GM18498 (cell line): ENCODE results near the gene TMEM129.
"Not testable (repeated sequence)": the region's sequence is repeated elsewhere in the genome, so short reads cannot be mapped to it uniquely, and the experiment has no call there.

Experiments
- ATAC-seq: cut with Tn5 transposase; IDR thresholded peaks from one replicate; pipeline ENCODE4 v1.9.1; 2021; ENCODE audit warnings: mild to moderate bottlenecking, moderate library complexity; ENCODE audit not compliant: unreplicated experiment

TMEM129 gene

GRCh38 chr4:1671011-1671410 lies 50.1 kb downstream of the TMEM129 start:
- not testable (repeated sequence) for ATAC-seq

- no peak for ATAC-seq
Observed at GRCh38 chr4:1670279-1670678, 50.8 kb downstream of the TMEM129 start.

GRCh38 chr4:1669850-1670249 lies 51.3 kb downstream of the TMEM129 start:
- ATAC-seq, result no peak

- no peak for ATAC-seq
Observed at GRCh38 chr4:1669270-1669669, 51.9 kb downstream of the TMEM129 start.

- no peak for ATAC-seq
Observed at GRCh38 chr4:1668488-1668840, 52.7 kb downstream of the TMEM129 start.

GRCh38 chr4:1667273-1667672 lies 53.9 kb downstream of the TMEM129 start:
- ATAC-seq, result no peak

- ATAC-seq, result no peak
Observed at GRCh38 chr4:1666391-1666790, 54.7 kb downstream of the TMEM129 start.
